NCI-H748 (cell line): ENCODE results near the gene QPRT.
"Not testable (repeated sequence)": the region's sequence is repeated elsewhere in the genome, so short reads cannot be mapped to it uniquely, and the experiment has no call there.

Experiments
- DNase-seq: peaks from one replicate; lab custom pipeline; 2025; ENCODE audit not compliant: unreplicated experiment; lab: John Stamatoyannopoulos, UW

QPRT gene

GRCh38 chr16:29714396-29714795 is 35.4 kb downstream of the QPRT start:
- no peak for DNase-seq

DNA sequence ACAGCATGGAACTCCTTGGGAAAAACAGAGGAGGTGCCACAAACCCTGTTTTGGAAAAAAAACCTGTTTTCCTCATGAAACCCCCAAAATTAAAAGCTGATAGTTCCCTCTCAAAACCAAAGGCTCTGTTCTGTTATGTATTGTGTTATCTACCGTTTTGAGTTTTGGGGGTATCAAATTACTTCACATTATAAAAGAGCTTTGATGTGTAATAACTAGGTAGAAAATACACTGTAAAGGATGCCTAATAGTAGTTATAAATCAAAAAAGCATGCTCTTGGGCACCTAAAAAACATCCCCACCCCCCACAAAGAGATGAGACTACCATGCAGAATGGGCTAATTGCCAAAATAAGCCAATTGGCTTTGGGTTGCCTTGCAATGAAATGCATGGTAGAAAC is 36.0 kb downstream of the QPRT start:
- DNase-seq, result peak; percentile 16

- DNase-seq, result no peak
Measured at GRCh38 chr16:29717113-29717512, 38.1 kb downstream of the QPRT start.

DNA sequence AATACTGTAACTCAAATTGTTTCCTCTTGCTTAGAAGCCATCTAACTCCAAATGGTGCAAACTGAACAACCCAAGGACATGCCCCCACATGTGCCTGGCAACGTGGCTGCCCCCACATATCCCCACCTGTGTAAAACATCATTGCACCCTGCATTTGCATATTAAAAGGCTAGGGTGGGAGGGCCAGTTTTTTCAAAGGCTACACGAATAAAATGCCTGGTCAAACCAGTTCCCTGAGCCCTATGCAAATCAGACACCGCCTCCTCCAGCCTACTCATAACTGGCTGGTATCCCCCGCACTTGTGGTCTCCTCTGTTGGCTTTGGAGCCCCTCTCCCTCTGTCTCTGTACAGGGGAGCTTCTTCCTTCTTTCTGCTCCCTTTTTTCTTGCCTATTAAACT is 40.1 kb downstream of the QPRT start:
- DNase-seq, result no peak

DNA sequence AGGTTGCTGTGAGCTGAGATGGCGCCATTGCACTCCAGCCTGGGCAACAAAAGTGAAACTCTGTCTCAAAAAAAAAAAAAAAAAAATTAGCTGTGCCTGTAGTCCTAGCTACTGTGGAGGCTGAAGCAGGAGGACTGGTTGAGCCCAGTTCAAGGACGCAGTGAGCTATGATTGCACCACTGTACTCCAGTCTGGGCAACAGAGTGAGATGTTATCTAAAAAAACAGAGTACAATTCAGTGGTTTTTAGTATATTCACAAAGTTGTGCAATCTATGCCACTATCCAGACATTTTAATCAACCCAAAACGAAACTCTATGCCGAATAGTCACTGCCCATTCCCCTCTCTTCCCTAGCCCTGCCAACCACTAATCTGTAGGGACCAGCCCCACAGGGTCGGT is 41.7 kb downstream of the QPRT start:
- DNase-seq, result no peak

- peak; percentile 61 for DNase-seq
Measured at GRCh38 chr16:29721167-29721879, 42.3 kb downstream of the QPRT start.

- DNase-seq, result no peak
Measured at GRCh38 chr16:29726845-29727377, 47.9 kb downstream of the QPRT start.

GRCh38 chr16:29727452-29727851 is 48.5 kb downstream of the QPRT start:
- DNase-seq, result no peak

DNA sequence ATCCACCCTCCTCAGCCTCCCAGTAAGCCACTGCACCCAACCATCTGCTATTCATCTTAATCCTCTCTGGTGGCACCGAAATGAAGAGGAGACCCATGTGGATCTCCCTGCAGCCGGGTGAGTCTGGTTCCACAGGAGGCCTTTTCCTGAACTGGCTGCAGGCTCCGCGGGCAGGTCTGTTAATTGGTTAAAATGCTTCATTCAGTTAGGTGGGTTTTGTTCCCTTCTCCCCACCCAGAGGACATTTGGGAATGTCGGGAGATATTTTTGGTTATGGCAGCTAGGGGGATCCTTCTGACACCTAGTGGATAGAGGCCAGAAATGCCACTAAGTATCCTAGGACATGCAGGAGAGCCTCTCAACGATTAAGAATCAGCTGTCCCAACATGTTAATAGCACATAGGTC is 50.1 kb downstream of the QPRT start:
- DNase-seq, result peak; percentile 30

- DNase-seq, result no peak
Measured at GRCh38 chr16:29730649-29731048, 51.7 kb downstream of the QPRT start.

DNA sequence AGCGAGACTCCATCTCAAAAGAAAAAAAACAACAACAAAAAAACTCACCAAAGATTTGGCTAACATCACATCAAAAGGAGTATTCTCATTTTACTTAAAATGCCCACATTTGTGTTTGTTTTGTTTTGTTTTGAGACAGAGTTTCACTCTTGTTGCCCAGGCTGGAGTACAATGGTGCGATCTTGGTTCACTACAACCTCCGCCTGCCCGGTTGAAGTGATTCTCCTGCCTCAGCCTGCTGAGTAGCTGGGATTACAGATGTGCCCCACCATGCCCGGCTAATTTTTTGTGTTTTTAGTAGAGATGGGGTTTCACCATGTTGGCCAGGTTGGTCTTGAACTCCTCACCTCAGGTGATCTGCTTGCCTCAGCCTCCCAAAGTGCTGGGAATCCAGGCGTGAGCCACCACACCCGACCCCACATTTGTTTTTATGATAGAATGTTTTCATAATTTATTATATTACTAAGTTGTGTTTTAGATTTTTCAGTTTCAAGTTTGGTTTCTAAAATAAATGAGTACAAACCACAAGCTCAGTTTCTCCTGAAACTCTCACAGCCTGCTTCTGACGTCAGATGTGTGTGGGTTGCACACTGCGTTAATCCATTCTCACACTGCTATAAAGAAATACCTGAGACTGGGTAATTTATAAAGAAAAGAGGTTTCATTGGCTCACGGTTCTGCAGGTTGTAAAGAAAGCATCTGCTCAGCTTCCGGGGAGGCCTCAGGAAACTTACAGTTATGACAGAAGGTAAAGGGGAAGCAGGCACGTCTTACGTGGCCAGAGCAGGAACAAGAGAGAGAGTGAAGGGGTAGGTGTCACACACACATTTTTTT is 53.0 kb downstream of the QPRT start:
- DNase-seq, result not testable (repeated sequence)

DNA sequence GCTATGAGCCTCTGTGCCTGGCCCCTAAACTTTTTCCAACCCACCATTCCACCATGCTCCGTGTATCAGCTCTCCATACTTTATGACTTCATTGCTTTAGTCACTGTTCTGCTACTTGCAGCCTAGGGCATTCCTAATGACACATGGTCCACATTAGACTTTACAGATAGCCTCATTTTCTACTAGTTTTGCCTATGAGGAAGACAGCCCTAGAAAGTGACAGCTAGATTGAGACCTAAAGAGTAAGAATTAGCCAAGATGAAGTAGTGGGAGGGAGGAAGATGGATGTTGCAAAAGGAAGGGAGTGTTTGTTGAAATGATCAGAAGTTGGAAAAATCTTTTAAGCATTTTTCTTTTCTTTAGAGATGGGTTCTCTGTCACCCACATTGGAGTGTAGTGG is 55.8 kb downstream of the QPRT start:
- no peak for DNase-seq

GRCh38 chr16:29736112-29736511 is 57.1 kb downstream of the QPRT start:
- DNase-seq, result peak; percentile 4

DNA sequence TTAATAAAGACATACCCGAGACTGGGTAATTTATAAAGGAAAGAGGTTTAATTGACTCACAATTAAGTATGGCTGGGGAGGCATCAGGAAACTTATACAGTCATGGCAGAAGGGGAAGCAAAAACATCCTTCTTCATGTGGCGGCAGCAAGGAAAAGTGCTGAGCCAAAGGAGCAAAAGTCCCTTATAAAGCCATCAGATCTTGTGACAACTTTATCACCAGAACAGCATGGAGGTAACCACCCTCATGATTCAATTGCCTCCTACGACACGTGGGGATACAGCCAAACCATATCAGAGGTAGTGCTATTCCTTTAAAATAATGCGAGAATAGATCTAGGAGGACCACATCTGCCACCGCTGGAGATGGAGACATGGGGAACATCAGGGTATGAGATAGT is 57.8 kb downstream of the QPRT start:
- no peak for DNase-seq

DNA sequence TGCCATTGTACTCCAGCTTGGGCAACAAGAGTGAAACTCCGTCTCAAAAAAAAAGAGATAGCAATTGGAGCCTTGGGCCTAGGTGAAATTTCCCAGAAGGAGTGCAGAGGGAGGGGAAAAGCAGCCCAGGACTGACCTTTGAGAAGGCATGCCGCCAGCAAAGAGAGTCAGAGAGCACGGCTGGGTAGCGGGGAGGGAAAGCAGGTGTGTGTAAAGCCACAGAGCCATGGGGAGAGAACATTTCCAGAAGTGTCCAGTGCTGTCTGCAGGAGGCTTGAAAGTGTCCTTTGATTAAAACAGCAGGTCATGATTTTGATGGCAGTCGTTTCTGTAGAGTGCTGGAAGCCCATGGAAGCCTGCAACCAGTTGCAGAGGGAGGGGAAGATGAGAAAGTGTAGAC is 58.7 kb downstream of the QPRT start:
- no peak for DNase-seq

DNA sequence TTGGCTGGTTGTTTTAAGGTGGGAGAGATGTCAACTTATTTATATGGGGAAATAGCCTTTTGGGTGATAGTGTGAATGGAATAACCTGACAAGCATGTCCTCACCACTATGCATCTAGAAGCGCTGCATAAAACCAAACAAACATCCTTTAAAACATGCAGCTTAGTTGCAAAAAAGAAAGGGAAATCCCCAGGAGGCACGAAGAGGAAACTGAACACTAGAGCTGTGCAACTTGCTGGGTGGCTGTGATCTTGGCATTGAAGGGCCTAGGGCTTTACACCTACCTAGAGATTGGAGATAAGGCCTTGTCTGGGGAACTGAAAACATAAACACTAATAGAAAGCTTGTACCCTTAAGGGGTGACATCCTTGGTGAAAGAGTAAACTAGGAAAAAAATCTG is 59.5 kb downstream of the QPRT start:
- DNase-seq, result no peak

- DNase-seq, result not testable (repeated sequence)
Measured at GRCh38 chr16:29739927-29740629, 61.1 kb downstream of the QPRT start.

- not testable (repeated sequence) for DNase-seq
Measured at GRCh38 chr16:29740630-29741015, 61.6 kb downstream of the QPRT start.

DNA sequence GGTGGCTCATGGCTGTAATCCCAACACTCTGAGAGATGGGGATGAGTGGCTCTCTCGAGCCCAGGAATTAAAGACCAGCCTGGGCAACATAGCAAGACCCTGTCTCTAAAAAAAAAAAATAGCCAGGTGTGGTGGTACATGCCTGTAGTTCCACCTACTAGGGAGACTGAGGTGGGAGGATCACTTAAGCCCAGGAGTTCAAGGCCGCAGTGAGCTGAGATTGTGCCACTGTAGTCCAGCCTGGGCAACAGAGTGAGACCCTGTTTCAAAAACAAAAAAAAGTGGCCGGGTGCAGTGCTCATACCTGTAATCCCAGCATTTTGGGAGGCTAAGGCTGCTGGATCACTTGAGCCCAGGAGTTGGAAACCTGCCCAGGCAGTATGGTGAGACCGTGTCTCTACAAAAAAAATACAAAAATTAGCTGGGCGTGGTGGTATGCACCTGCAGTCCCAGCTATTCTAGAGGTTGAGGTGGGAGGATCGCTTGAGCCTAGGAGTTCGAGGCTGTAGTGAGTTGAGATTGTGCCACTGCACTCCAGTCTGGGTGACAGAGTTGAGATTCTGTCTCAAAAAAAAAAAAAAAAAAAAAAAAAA is 63.8 kb downstream of the QPRT start:
- DNase-seq, result no peak

GRCh38 chr16:29743475-29743826 is 64.5 kb downstream of the QPRT start:
- no peak for DNase-seq

- no peak for DNase-seq
Measured at GRCh38 chr16:29743827-29744531, 65.0 kb downstream of the QPRT start.
